Measurements from ENCODE around the gene KCNC1.

- no peak for TF ChIP-seq TAF1 (IDR thresholded peaks at IDR 0.05; ENCODE audit: borderline replicate concordance, insufficient read depth, low read length)
- no peak for TF ChIP-seq REST (IDR thresholded peaks at IDR 0.05; ENCODE audit: insufficient read depth in 1 of 2, low read depth in 2 of 2, low read length in 2 of 2)
These were observed 41.1 kb downstream of the KCNC1 start for GRCh38 chr11:17775507-17776211.
